MV-4-11 (cell line): ENCODE data around the gene ATXN1L.
"Not testable (repeated sequence)": the region's sequence is repeated elsewhere in the genome, so short reads cannot be mapped to it uniquely, and the experiment has no call there.

Source experiments
- DNase-seq: peaks from one replicate; lab custom pipeline; 2025; lab: John Stamatoyannopoulos, UW

ATXN1L gene

GRCh38 chr16:71845639-71846430 is at the start of gene ATXN1L:
Gene ATXN1L, plus strand, starts transcription at chr16:71845976. Its CDS starts 3,765 bp downstream, at chr16:71849741.
- DNase-seq: peak; percentile 88

- DNase-seq: no peak
Observed at GRCh38 chr16:71796501-71797097, 49.2 kb upstream of the ATXN1L start.

- no peak for DNase-seq
Observed at GRCh38 chr16:71803305-71803690, 42.5 kb upstream of the ATXN1L start.

GRCh38 chr16:71807905-71808592 is 37.7 kb upstream of the ATXN1L start:
- no peak for DNase-seq

GRCh38 chr16:71808593-71809459 is 37.0 kb upstream of the ATXN1L start, which contains the start of gene AP1G1:
Gene AP1G1, minus strand, starts transcription at chr16:71808834. Its CDS starts 19,355 bp downstream, at chr16:71789479.
- peak; percentile 96 for DNase-seq

GRCh38 chr16:71810155-71810530 is 35.6 kb upstream of the ATXN1L start:
- DNase-seq: not testable (repeated sequence)

GRCh38 chr16:71811261-71811803 is 34.4 kb upstream of the ATXN1L start:
- no peak for DNase-seq

GRCh38 chr16:71817155-71817500 is 28.6 kb upstream of the ATXN1L start:
- not testable (repeated sequence) for DNase-seq

GRCh38 chr16:71826533-71827017 is 19.2 kb upstream of the ATXN1L start:
- DNase-seq: no peak

- no peak for DNase-seq
Observed at GRCh38 chr16:71830359-71830758, 15.4 kb upstream of the ATXN1L start.

- not testable (repeated sequence) for DNase-seq
Observed at GRCh38 chr16:71831698-71832097, 14.1 kb upstream of the ATXN1L start.

GRCh38 chr16:71832112-71832511 is 13.7 kb upstream of the ATXN1L start:
- not testable (repeated sequence) for DNase-seq

- no peak for DNase-seq
Observed at GRCh38 chr16:71834291-71834690, 11.5 kb upstream of the ATXN1L start.

GRCh38 chr16:71837150-71837549 is 8.6 kb upstream of the ATXN1L start:
- DNase-seq: no peak

- no peak for DNase-seq
Observed at GRCh38 chr16:71840052-71840451, 5.7 kb upstream of the ATXN1L start.

- no peak for DNase-seq
Observed at GRCh38 chr16:71843572-71843971, 2.2 kb upstream of the ATXN1L start.

- no peak for DNase-seq
Observed at GRCh38 chr16:71846431-71846830, 655 bp downstream of the ATXN1L start.

GRCh38 chr16:71847096-71847495 is 1.3 kb downstream of the ATXN1L start:
- DNase-seq: no peak

- DNase-seq: no peak
Observed at GRCh38 chr16:71848622-71849021, 2.8 kb downstream of the ATXN1L start.

GRCh38 chr16:71851746-71852145 is 6.0 kb downstream of the ATXN1L start:
- no peak for DNase-seq

GRCh38 chr16:71852158-71852557 is 6.4 kb downstream of the ATXN1L start:
- DNase-seq: no peak

GRCh38 chr16:71852561-71852960 is 6.8 kb downstream of the ATXN1L start:
- no peak for DNase-seq
